Motor neuron (in vitro differentiated cells): Measurements from ENCODE around the gene INS. TPM values are rescaled to one million over a fixed set of nuclear protein-coding genes. Genes with fewer than 3 reads are reported as not detected.

Experiments used
- ATAC-seq, 8 experiments: fragments of 200-7000 bp; cut with Tn5 transposase; replicated peaks in 6 of 8; 2 replicates each; pipeline ENCODE4 v1.8.0; 2021; ENCODE audit warnings: mild to moderate bottlenecking in 8 of 8, moderate library complexity in 8 of 8
- H3K27ac ChIP-seq, 2 donors: fragments of 250-450 bp; sonication (Bioruptor Pico); 2 replicates each; pipeline ENCODE4 v1.9.0; 2021; ENCODE audit warnings: antibody characterized with exemption in 2 of 2, mild to moderate bottlenecking in 2 of 2, moderate library complexity in 1 of 2
- H3K4me1 ChIP-seq, 2 donors: fragments of 250-450 bp; sonication (Bioruptor Pico); replicated peaks in 1 of 2; 2 replicates each; pipeline ENCODE4 v1.6.1; 2021; ENCODE audit warnings: antibody characterized with exemption in 2 of 2, mild to moderate bottlenecking in 2 of 2, moderate library complexity in 1 of 2
- H3K4me3 ChIP-seq, 5 donors: fragments of 250-450 bp; sonication (Bioruptor Pico); 2 replicates each; pipeline ENCODE4 v1.9.0; 2021; ENCODE audit warnings: antibody characterized with exemption in 5 of 5, mild to moderate bottlenecking in 5 of 5, moderate library complexity in 4 of 5
- WGBS, 10 experiments: fragments of 450-650 bp; shearing (Covaris generic); methylation state at CpG; one replicate each; pipeline ENCODE4 v1.0.0; 2022; 5-methylcytosine and 5-hydroxymethylcytosine counted together
- in situ Hi-C, 9 experiments: fragments of 400-800 bp; cut with MboI; loops; one replicate each; pipeline ENCODE4 v1.15.0; 2021; ENCODE audit warnings: low sequenced_read_pairs in 9 of 9, low pct_unique_long_range_greater_than_20kb in 2 of 9; ENCODE audit not compliant: unreplicated experiment in 9 of 9
- total RNA-seq, 8 experiments: library from RNA; unstranded; fragments of 300-600 nt; gene quantifications; 2 replicates each; pipeline versions ENCODE4 v1.2.3 to v1.2.4, GENCODE V29; 2022

INS gene
- total RNA-seq, 8 experiments from 2014 or later: not detected

DNA sequence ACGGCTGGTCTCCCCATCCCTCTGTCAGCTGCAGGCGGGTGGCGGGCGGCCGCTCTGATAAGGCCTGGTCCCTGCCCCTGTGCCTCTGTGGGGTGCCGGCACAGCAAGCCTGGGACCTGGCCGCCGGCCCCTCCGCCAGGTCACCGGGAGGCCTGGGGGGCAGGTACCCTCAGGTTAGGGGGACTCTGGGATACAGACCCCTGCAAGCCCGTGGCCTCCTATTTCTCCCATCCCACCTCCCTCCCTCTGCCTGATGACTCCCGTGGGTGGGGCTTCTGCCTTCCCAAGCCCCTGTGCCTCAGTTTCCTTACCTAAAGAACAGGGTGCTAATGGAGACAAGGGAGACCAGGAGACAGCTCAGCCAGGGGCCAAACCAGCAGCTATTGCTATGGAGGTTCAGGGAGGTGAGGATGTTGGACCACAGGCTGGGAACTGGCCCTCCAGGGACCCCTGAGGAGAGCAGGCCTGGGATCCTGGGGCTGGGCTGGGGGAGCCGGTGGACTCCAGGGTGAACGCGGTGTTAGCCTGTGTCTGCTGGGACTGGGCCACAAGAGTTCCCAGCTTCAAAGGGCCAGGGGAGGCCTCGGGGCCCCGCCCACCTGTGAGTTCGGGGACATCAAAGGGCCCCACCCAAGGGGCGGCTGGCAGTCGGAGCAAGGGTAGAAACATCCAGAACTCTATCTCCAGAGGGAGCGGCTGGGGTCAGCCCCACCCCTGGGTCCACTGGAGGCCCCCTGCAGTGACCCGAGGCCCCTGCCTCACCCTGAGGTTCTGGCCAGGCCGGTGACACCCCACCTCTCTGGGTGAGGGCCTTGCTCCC, 42.6 kb upstream of the INS start:
- in situ Hi-C loops: loop anchor here in 2 of 9 experiments (10.0 to 25.0 kb wide), 3 partner anchors 91 to 309 kb away; partner anchors contain the start of gene TSSC4 (in 1 of the 2)
- no peak overlapping the region for H3K27ac ChIP-seq
- H3K4me3 ChIP-seq: no peak overlapping the region
- ATAC-seq: no peak
- WGBS, 10 experiments: 21 to 100% (median 92%) methylated on average over 1 to 6 of the region's 23 CpGs; no CpG with 5 or more reads in 3 of the 10 experiments
- no peaks in the 10 kb centered on the region for H3K4me1 ChIP-seq

DNA sequence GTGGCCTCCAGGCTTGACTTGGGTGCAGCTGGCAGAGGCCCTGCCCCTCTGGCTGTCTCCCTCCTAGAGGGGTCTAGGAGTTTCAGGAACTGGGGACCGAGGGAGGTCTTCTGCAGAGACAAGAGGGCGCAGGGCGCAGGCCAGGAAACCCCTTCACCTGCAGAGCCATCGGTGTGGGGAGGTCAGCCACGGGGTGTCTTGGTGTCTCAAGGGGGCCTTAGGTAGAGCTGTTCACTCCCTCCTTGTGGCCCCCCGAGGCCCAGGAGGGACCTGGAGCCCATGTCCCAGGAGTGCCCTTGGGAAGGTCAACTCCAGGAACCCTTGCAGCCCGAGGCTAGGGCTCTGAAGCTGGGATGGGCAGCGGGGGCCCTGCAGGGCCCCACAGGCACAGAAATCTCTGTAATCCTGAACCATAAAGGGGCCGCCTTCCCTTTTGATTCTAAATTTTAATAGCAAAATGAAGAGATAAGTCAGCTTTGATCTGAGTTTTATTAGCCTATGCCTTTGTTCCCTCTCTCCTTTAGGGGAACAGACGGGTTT, 42.0 kb upstream of the INS start:
- WGBS, 10 experiments: 50 to 89% (median 70%) methylated on average over 1 to 5 of the region's 10 CpGs; no CpG with 5 or more reads in 5 of the 10 experiments
- H3K4me3 ChIP-seq: no peak overlapping the region
- in situ Hi-C loops: loop anchor here in 2 of 9 experiments (10.0 to 25.0 kb wide), 3 partner anchors 92 to 309 kb away; partner anchors contain the start of gene TSSC4 (in 1 of the 2)
- H3K4me1 ChIP-seq: no peaks in the 10 kb centered on the region
- H3K27ac ChIP-seq: no peak overlapping the region
- ATAC-seq: no peak

DNA sequence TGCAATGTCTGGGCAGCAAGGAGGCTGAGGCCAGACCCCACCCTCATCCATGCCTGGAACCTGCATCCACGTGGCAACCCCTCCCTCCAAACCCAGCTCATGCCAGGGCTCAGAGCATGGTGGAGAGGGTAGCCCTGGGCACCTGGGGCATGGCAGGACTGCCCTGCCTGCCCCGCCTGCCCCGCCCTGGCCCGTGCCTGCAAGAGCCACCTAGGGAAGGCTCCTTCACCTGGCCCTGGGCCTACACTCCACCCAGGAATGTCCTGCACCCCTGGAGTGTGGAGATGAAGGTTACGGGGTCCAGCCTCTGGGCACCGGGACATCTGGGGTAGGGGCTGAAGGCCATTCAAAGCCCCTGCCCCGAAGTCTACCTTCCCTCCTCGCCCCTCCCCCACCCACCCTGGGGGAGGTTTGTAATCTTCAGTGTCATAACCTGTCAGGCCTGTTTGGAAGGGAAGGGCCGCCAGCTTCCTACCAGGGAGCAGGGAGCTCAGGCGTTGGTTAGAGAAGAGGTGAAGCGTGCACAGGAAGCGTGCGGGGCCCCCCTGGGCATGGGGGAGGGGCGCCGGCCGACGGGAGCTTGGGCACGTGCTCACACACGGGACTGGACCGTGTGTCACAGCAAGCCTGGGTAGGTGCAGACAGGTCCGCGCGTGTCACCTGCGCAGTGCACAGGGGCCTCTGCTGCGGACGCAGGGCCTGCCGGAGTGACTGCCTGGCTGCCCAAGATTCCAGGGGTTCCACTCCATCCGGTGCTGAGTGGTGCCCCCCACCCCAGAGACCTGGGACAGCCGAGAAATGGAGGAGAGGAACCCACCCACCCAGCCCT, 41.3 kb upstream of the INS start:
- Histone ChIP-seq H3K4me1 (no peaks in the 10 kb centered on the region), H3K27ac (no peak overlapping the region), H3K4me3 (no peak overlapping the region)
- ATAC-seq: peak in 1 of 8 experiments; percentile 25
- in situ Hi-C loops: loop anchor here in 2 of 9 experiments (10.0 to 25.0 kb wide), 3 partner anchors 93 to 310 kb away; partner anchors contain the start of gene TSSC4 (in 1 of the 2)
- 60 to 81% (median 80%) methylated on average over 1 to 5 of the region's 29 CpGs; no CpG with 5 or more reads in 7 of the 10 experiments for WGBS, 10 experiments

DNA sequence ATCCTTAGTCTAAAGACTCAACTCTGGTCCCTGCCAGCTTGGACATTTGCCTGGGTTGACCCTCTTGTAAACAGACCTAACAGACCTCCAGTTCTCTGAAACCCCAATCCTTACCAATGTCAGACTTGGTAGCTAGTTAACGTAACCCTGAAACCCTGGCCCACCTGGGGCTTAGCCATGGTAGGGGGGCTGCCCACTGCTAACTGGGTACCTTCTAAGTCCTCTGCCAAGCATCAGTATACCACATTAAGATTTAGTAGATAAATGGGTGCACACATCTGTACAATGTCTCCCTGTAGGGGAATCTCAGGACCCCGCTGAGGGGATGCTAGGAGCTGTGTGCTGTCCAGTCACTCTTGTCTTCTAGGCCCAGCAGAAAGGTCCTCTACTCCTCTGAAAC, 40.5 kb upstream of the INS start:
- no peak for ATAC-seq
- Histone ChIP-seq H3K4me3 (no peak overlapping the region), H3K4me1 (no peaks in the 10 kb centered on the region), H3K27ac (no peak overlapping the region)
- in situ Hi-C loops: loop anchor here in 2 of 9 experiments (10.0 to 25.0 kb wide), 3 partner anchors 93 to 311 kb away; partner anchors contain the start of gene TSSC4 (in 1 of the 2)
- 40 to 100% (median 100%) methylated on average over 1 of the region's 2 CpGs; no CpG with 5 or more reads in 7 of the 10 experiments for WGBS, 10 experiments

DNA sequence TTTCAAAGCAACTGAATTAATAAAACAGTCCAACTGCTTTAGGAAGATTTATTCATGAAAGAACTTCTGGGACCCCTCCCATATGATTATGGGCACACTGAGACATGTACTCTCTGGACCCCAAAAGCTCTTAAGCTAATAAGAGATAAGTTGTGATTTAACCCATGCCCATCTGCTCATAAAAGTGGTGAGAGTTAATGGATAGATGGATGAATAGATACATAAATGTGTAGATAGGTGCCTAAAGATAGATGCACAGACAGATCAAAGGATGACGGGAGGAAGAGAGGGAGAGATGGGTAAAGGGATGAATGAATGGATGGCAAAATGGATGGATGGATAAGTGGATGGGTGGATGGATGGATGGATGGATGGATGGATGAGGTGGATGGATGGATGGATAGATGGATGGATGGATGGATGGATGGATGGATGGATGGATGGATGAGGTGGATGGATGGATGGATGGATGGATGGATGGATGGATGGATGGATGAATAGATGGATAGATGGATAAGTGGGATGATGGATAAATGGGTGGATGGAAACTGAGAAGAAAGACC, 40.0 kb upstream of the INS start:
- Histone ChIP-seq H3K27ac (no peak overlapping the region), H3K4me3 (no peak overlapping the region), H3K4me1 (no peaks in the 10 kb centered on the region)
- in situ Hi-C loops: loop anchor here in 2 of 9 experiments (10.0 to 25.0 kb wide), 3 partner anchors 94 to 311 kb away; partner anchors contain the start of gene TSSC4 (in 1 of the 2)
- no peak for ATAC-seq
- WGBS, 10 experiments: 30 to 100% (median 89%) methylated on average over 1 of the region's 1 CpG; no CpG with 5 or more reads in 2 of the 10 experiments

DNA sequence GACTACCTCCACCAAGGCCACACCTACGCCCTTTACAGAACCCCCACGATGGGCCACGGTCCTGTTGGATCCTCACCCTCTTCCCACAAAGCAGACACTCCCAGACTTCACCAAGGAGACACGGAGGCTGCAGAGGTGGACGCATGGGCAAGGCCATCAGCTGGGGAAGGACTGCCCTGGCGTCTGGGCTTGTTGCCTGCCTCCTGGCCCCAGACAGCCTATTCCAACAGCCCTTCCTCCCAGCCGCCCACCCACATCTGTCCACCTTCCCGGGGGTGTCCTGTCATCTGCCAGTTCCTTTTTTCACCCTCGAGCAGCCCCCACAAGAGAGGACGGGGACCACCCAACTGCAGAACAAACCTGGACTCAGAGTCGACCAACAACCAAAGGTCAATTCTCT, 39.5 kb upstream of the INS start:
- in situ Hi-C loops: loop anchor here in 2 of 9 experiments (10.0 to 25.0 kb wide), 3 partner anchors 94 to 312 kb away; partner anchors contain the start of gene TSSC4 (in 1 of the 2)
- WGBS, 10 experiments: 33 to 89% (median 56%) methylated on average over 1 to 4 of the region's 11 CpGs; no CpG with 5 or more reads in 4 of the 10 experiments
- no peak for ATAC-seq
- Histone ChIP-seq H3K4me3 (no peak overlapping the region), H3K4me1 (no peaks in the 10 kb centered on the region), H3K27ac (no peak overlapping the region)

DNA sequence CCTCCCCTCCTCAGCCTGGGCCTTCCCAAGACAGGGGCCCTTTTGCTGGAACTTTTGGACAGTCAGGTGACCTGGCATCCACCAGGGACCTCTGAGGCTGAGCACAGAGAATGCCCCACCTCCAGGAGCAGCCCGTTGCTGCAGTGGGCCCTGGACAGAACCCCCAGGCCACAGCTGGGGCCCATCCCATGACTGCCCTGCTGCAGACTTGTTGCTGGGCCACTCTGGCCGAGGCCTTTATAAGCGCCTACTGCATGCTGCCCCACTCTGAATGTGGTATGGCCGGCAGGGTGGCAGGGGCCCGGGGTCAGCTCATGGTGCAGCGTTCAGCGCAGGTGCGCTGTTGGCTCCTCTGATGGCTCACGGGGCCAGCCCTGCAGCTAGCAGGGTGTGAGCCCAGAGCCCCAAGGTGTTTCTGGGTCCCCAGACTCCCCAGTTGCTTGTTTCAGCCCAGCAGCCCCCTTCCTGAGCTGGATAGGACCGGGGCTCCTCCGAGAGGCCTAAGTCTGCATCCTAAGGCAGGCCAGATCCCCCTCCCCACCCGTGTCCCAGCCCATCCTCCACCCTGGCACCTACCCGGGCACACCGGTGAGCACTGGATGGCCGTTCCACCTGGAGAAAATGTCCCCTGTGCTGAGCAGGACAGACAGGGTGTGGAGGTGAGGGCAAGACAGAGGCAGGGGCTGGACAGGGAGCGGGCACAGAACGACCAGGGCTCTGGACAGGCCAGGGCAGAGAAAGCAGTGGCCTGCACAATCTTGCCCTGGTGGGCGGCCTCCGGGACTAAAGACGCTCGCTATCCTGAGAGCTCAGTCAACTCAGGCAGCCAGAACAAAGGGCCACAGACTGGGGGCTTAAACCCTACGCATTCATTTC, 38.7 kb upstream of the INS start:
- Histone ChIP-seq H3K4me1 (peaks cover 0 to 4% of the 10 kb centered on the region in 2 donors), H3K4me3 (no peak overlapping the region), H3K27ac (no peak overlapping the region)
- WGBS, 10 experiments: 80 to 94% (median 83%) methylated on average over 1 to 3 of the region's 22 CpGs; no CpG with 5 or more reads in 7 of the 10 experiments
- in situ Hi-C loops: loop anchor here (10.0 to 25.0 kb wide), 6 partner anchors 95 to 688 kb away; partner anchors contain the start of genes TSSC4 (in 6 of the 9), CDKN1C (in 2 of the 9), KCNQ1 (in 1 of the 9) and TRPM5 (in 1 of the 9)
- no peak for ATAC-seq

DNA sequence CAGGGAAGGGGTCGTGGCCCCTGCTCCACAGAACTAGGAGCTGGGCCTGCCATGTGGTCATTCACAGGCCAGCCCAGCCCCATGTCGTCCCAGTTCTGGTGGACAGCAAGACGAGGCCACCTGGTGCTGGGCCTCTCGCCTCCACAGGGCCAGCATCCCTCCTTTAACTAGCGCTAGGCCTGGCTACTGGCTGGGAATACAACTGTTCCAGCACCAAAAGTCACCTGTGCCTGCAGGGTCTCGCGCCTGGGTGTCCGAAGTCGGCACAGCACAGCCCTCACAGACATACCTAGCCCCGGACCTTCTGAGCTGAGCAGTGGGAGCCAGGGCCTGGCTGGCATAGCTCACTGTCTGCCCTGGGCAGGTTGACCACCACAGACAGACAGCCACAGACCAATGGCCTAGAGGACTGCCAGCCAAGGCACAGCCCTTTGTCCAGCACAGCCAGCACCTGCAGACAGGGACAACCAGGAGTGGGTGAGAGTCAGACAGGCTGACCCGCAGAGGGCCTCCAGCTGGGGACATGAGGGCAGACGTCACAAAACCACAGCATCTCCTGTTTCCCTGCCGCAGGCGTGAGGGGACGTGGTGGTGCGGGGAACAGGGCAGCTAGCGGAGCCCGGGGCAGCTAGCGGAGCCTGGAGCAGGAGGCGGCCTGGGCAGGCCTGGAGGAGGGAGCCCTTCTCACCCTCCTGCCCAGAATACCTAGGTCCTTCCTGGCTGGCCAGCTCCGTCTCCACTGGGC, 37.8 kb upstream of the INS start:
- H3K4me3 ChIP-seq: no peak overlapping the region
- 83 to 100% (median 100%) methylated on average over 1 to 14 of the region's 21 CpGs; no CpG with 5 or more reads in 7 of the 10 experiments for WGBS, 10 experiments
- in situ Hi-C loops: loop anchor here in 8 of 9 experiments (10.0 to 25.0 kb wide), 4 partner anchors 214 to 689 kb away; partner anchors contain the start of genes TSSC4 (in 5 of the 8), CDKN1C (in 2 of the 8), KCNQ1 (in 1 of the 8) and TRPM5 (in 1 of the 8)
- ATAC-seq: no peak
- no peak overlapping the region for H3K27ac ChIP-seq
- H3K4me1 ChIP-seq: peaks cover 0 to 5% of the 10 kb centered on the region in 2 donors

DNA sequence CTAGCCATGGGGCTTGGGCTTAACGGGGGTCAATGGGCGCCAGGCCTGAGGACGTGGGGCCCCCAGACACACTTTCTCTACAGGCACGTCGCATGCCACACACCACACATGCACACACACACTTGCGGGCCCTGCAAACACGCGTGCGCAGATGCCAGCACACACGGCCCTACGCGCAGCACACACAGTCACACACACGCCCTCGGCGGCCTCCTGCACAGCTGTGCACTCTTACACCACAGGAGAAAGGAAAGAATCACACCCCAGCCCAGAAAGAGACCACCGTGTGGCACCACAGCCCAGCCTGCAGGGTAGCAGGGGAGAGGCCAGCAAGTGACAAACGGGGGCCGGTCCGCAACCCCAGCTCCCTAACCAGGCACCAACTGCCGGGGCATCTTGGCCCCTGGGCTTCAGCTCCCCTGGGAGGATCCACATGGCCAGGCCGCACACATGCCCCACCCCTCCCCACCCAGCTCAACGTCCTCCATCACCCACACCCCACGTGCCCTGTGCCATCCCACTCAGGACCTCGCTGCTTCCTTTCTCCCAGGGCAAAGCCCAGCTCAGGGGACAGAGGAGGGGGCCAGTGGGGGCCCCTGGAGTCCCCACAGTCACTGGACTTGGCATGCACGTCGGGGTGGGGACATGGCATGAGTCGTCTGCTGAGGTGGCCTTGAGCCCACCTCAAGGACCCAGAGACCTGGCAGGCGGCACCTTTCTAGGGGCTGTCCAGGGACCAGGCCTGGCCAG, 36.9 kb upstream of the INS start:
- Histone ChIP-seq H3K4me3 (no peak overlapping the region), H3K4me1 (peaks cover 0 to 5% of the 10 kb centered on the region in 2 donors), H3K27ac (no peak overlapping the region)
- in situ Hi-C loops: loop anchor here in 8 of 9 experiments (10.0 to 25.0 kb wide), 4 partner anchors 214 to 689 kb away; partner anchors contain the start of genes TSSC4 (in 5 of the 8), CDKN1C (in 2 of the 8), KCNQ1 (in 1 of the 8) and TRPM5 (in 1 of the 8)
- ATAC-seq: peak in 4 of 8 experiments; percentile 2 to 18 (median 12)
- 66 to 93% (median 82%) methylated on average over 3 to 9 of the region's 28 CpGs; no CpG with 5 or more reads in 6 of the 10 experiments for WGBS, 10 experiments
